Measurements from ENCODE around the gene HBG1.

The HBG1 gene

DNA sequence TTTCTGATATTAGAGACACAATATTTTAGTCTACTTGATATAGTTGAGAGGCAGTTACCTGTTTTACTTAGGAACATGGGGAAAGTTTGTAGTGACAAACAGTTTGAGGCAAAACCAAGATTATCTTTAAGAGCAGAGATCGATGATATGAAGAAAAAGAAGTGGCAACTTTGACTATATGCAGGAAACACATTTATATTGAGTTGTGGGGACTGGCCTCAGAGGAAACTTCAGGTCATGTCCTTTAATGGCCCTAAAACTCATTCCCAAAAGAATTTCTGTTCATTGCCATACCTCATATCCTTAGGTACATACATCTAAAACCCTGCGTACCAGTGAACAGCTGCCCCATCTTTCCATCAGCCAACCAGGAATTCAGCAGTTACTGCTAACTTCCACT, 4.5 kb downstream of the HBG1 start:
- TF ChIP-seq, protein P1, sequence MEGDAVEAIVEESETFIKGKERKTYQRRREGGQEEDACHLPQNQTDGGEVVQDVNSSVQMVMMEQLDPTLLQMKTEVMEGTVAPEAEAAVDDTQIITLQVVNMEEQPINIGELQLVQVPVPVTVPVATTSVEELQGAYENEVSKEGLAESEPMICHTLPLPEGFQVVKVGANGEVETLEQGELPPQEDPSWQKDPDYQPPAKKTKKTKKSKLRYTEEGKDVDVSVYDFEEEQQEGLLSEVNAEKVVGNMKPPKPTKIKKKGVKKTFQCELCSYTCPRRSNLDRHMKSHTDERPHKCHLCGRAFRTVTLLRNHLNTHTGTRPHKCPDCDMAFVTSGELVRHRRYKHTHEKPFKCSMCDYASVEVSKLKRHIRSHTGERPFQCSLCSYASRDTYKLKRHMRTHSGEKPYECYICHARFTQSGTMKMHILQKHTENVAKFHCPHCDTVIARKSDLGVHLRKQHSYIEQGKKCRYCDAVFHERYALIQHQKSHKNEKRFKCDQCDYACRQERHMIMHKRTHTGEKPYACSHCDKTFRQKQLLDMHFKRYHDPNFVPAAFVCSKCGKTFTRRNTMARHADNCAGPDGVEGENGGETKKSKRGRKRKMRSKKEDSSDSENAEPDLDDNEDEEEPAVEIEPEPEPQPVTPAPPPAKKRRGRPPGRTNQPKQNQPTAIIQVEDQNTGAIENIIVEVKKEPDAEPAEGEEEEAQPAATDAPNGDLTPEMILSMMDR (IDR thresholded peaks at IDR 0.05; ENCODE audit: low read depth, low read length, missing control alignments) = no peak
- DNase-seq (ENCODE audit: extremely low read depth, low read depth) = no peak
- no peak overlapping the region for H3K4me3 ChIP-seq (replicated peaks; ENCODE audit: low read depth, low read length)

DNA sequence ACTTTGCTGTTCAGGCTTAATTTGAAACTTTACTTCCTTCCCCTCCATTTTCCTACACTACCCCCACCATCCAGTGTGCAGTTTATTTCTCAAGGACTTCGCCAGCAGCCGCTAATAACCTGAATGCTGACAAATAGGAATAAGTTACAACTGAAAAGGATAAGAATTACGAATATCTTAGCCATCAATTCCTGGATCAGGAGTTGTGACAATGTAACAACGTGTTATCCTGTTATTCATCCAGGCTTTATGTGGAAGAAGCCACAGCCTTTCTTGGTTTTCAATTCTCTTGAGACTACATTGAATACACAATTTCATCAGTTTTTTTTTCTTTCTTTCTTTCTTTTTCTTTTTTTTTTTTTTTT, 5.9 kb downstream of the HBG1 start:
- TF ChIP-seq, protein P1 (IDR thresholded peaks at IDR 0.05; ENCODE audit: low read depth, low read length, missing control alignments) = no peak
- DNase-seq (ENCODE audit: extremely low read depth, low read depth) = no peak
- no peak overlapping the region for H3K4me3 ChIP-seq (replicated peaks; ENCODE audit: low read depth, low read length)

DNA sequence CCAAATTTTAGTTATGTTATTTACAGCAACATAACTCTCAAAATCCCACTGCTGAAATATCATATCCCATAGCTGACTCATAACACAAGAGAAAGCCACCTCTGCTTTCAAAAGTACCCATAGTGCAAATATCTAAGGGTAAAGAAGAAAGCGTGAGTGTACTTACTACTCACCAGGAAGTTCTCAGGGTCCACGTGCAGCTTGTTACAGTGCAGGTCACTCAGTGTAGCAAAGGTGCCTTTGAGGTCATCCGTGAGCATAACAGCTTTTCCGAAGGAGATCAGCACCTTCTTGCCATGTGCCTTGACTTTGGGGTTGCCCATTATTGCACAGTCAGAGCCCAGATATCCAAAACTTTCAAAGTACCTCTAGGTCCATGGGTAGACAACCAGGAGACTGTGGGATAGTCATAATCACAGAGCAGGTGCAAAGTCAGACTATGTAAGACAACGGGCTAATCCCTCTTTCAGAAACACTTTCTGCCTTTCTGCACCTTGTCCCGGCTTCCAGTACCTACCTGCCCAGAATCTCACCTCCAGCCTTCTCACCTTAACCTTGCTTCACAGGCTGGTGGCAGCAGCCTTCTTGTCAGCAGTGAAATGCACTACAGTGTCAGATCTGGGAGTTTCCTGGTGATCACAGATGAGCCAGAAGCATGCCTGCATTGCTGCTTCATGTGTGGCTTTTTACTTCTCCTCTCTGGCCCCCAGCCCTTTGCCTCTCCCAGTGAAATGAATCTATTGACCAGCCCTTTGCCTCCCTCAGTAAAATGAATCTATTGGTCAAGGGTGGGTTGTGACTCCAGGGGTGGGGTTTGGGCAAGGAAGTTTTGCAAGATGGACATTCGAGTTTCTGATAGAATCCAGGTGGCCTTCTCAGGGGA, 6.5 kb downstream of the HBG1 start:
- H3K4me3 ChIP-seq (replicated peaks; ENCODE audit: low read depth, low read length) = no peak overlapping the region
- TF ChIP-seq, protein P1 (IDR thresholded peaks at IDR 0.05; ENCODE audit: low read depth, low read length, missing control alignments) = no peak
- DNase-seq (ENCODE audit: extremely low read depth, low read depth) = no peak

DNA sequence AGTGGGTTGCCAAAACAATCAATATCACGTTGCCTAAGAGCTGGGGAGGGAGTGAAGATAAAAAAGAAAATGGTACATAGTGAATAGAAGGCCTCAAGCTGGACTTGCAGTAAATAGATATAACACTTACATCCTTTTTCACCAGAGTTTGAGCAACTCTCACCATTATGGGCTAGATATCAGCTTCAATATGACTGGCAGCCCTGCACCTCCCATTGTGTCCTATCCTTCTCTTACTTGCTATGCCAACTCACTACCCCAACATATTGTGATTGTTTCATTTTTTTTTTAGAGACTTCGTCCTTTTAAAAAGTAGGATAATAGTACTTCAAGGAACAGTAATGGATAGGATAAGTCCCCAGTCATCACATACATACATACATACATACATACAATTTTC, 7.4 kb downstream of the HBG1 start:
- no peak for DNase-seq (ENCODE audit: extremely low read depth, low read depth)
- no peak overlapping the region for H3K4me3 ChIP-seq (replicated peaks; ENCODE audit: low read depth, low read length)
- TF ChIP-seq, protein P1 (IDR thresholded peaks at IDR 0.05; ENCODE audit: low read depth, low read length, missing control alignments) = no peak

- no peak overlapping the region for H3K4me3 ChIP-seq (replicated peaks; ENCODE audit: low read depth, low read length)
- TF ChIP-seq, protein P1 (IDR thresholded peaks at IDR 0.05; ENCODE audit: low read depth, low read length, missing control alignments) = no peak
Observed at GRCh38 chr11:5241458-5241857, 8.2 kb downstream of the HBG1 start.

DNA sequence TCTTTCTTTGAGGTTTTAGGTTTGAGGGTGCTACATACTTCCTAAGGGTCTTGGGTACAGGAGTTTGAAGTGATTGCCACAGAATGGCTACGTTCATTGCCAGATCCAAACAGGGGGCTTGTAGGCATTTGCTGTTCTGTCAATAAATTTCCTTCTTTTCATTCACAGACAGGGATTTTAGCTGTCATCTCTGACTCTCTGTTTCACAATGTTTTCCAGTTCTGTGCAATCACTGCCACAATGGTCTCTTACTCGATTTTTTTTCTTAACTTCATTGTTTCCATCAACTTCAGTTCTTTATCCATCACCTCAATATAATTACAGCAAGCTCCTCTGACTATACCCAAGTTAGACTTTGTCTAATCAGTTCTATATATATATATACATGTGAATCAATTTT, 9.2 kb downstream of the HBG1 start:
- TF ChIP-seq, protein P1 (IDR thresholded peaks at IDR 0.05; ENCODE audit: low read depth, low read length, missing control alignments) = no peak
- DNase-seq (ENCODE audit: extremely low read depth, low read depth) = no peak
- no peak overlapping the region for H3K4me3 ChIP-seq (replicated peaks; ENCODE audit: low read depth, low read length)

More at GRCh38 chr11:5241458-5241857, 8.2 kb downstream of the HBG1 start:
- DNase-seq (ENCODE audit: extremely low read depth, low read depth) = no peak

Data from HFF-Myc (cell line).